GM12892 (cell line): ENCODE results near the gene SLC44A1.

Experiments used
- POLR2A ChIP-seq: IDR thresholded peaks from 2 replicates; pipeline ENCODE4 v1.6.1; 2011; ENCODE audit warnings: low read depth, low read length, control low read depth
- POLR2AphosphoS5 ChIP-seq: IDR thresholded peaks from 2 replicates; pipeline ENCODE4 v1.6.1; 2011; ENCODE audit warnings: low read depth, low read length, control low read depth

DNA sequence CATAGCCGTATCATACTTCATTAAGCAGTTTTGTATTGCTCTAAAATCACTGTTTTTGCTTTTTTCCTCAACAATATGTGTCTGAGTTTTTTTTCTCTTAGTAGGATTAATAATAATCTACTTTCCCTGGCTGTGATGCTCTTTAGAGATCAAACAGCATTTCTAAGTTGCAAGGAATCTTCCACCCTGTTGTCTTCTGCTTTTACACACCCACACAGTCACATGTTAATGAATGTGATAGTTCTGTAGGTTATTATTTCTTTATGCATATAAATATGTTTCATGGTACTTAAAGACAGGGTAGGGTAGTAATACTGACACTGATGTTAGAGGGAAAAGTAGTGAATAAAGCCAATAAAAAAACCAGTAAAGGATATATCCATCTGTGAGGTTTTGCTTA is 29.3 kb downstream of the SLC44A1 start:
- TF ChIP-seq POLR2A (no peak), POLR2AphosphoS5 (no peak)
